ENCODE results near the gene TACO1. TPM values are rescaled to one million over a fixed set of nuclear protein-coding genes. Genes with fewer than 3 reads are reported as not detected.

The TACO1 gene
- total RNA-seq, 2 experiments from 2014 or later: 22.9 to 24.5 TPM

- POLR2A ChIA-PET: interaction anchor here (1.1 kb wide), 1 partner anchor 70 kb away, joined by 3 read pairs; no protein-coding TSS in a partner anchor
- CTCF ChIA-PET: no interaction called here
- no peak for ATAC-seq
Observed at GRCh38 chr17:63641692-63642448, 41.2 kb downstream of the TACO1 start.

GRCh38 chr17:63644846-63645245, 44.2 kb downstream of the TACO1 start:
- H3K27me3 Mint-ChIP-seq (ENCODE audit: low read depth): no peaks in the 10 kb centered on the region
- ChIA-PET CTCF (no interaction called here), POLR2A (no interaction called here)
- ATAC-seq: no peak
- H3K4me3 Mint-ChIP-seq: no peak overlapping the region
- no peak for DNase-seq
- H3K9me3 Mint-ChIP-seq (ENCODE audit: insufficient read depth): no peaks in the 10 kb centered on the region
- peaks cover 33% of the 10 kb centered on the region for H3K36me3 Mint-ChIP-seq (ENCODE audit: low read depth)
- H3K27ac Mint-ChIP-seq: no peak overlapping the region
- H3K4me1 Mint-ChIP-seq (ENCODE audit: low read depth): peaks cover 9% of the 10 kb centered on the region

More at GRCh38 chr17:63641692-63642448, 41.2 kb downstream of the TACO1 start:
- Mint-ChIP-seq H3K4me3 (no peak overlapping the region), H3K27me3 (ENCODE audit: low read depth) (no peaks in the 10 kb centered on the region), H3K27ac (no peak overlapping the region), H3K36me3 (ENCODE audit: low read depth) (peaks cover 18% of the 10 kb centered on the region), H3K9me3 (ENCODE audit: insufficient read depth) (no peaks in the 10 kb centered on the region), H3K4me1 (ENCODE audit: low read depth) (peaks cover 6% of the 10 kb centered on the region)
- no peak for DNase-seq

- Mint-ChIP-seq H3K27me3 (ENCODE audit: low read depth) (no peaks in the 10 kb centered on the region), H3K9me3 (ENCODE audit: insufficient read depth) (no peaks in the 10 kb centered on the region), H3K4me3 (no peak overlapping the region), H3K36me3 (ENCODE audit: low read depth) (peaks cover 34% of the 10 kb centered on the region), H3K27ac (no peak overlapping the region), H3K4me1 (ENCODE audit: low read depth) (peaks cover 16% of the 10 kb centered on the region)
- POLR2A ChIA-PET: interaction anchor here (0.5 kb wide), 1 partner anchor 16 kb away, joined by 3 read pairs; no protein-coding TSS in a partner anchor
- DNase-seq (no peak), ATAC-seq (no peak)
- CTCF ChIA-PET: interaction anchor here (0.9 to 1.6 kb wide), 3 partner anchors 15 to 220 kb away, joined by 3 to 4 read pairs (median 3); no protein-coding TSS in a partner anchor
Observed at GRCh38 chr17:63645775-63646487, 45.2 kb downstream of the TACO1 start.

GRCh38 chr17:63646488-63646806, 45.8 kb downstream of the TACO1 start:
- H3K27me3 Mint-ChIP-seq (ENCODE audit: low read depth): no peaks in the 10 kb centered on the region
- H3K4me1 Mint-ChIP-seq (ENCODE audit: low read depth): peaks cover 16% of the 10 kb centered on the region
- ChIA-PET CTCF (interaction anchor here (1.6 kb wide), 1 partner anchor 221 kb away, joined by 4 read pairs; no protein-coding TSS in a partner anchor), POLR2A (interaction anchor here (0.5 kb wide), 1 partner anchor 16 kb away, joined by 3 read pairs; no protein-coding TSS in a partner anchor)
- no peak for DNase-seq
- no peaks in the 10 kb centered on the region for H3K9me3 Mint-ChIP-seq (ENCODE audit: insufficient read depth)
- ATAC-seq: no peak
- peaks cover 34% of the 10 kb centered on the region for H3K36me3 Mint-ChIP-seq (ENCODE audit: low read depth)
- no peak overlapping the region for H3K4me3 Mint-ChIP-seq
- no peak overlapping the region for H3K27ac Mint-ChIP-seq

- Mint-ChIP-seq H3K4me1 (ENCODE audit: low read depth) (peaks cover 16% of the 10 kb centered on the region), H3K27ac (no peak overlapping the region), H3K4me3 (no peak overlapping the region), H3K27me3 (ENCODE audit: low read depth) (no peaks in the 10 kb centered on the region), H3K36me3 (ENCODE audit: low read depth) (peaks cover 34% of the 10 kb centered on the region), H3K9me3 (ENCODE audit: insufficient read depth) (no peaks in the 10 kb centered on the region)
- ChIA-PET CTCF (interaction anchor here (1.6 kb wide), 1 partner anchor 221 kb away, joined by 4 read pairs; no protein-coding TSS in a partner anchor), POLR2A (no interaction called here)
- ATAC-seq (no peak), DNase-seq (no peak)
Observed at GRCh38 chr17:63647065-63647725, 46.5 kb downstream of the TACO1 start.

GRCh38 chr17:63647936-63648335, 47.2 kb downstream of the TACO1 start:
- ChIA-PET CTCF (interaction anchor here (1.6 kb wide), 1 partner anchor 222 kb away, joined by 4 read pairs; no protein-coding TSS in a partner anchor), POLR2A (no interaction called here)
- H3K27ac Mint-ChIP-seq: no peak overlapping the region
- H3K4me3 Mint-ChIP-seq: no peak overlapping the region
- ATAC-seq (no peak), DNase-seq (no peak)
- peaks cover 16% of the 10 kb centered on the region for H3K4me1 Mint-ChIP-seq (ENCODE audit: low read depth)
- no peaks in the 10 kb centered on the region for H3K9me3 Mint-ChIP-seq (ENCODE audit: insufficient read depth)
- peaks cover 34% of the 10 kb centered on the region for H3K36me3 Mint-ChIP-seq (ENCODE audit: low read depth)
- H3K27me3 Mint-ChIP-seq (ENCODE audit: low read depth): no peaks in the 10 kb centered on the region

- CTCF ChIA-PET: no interaction called here
- Mint-ChIP-seq H3K4me1 (ENCODE audit: low read depth) (peaks cover 16% of the 10 kb centered on the region), H3K4me3 (no peak overlapping the region), H3K9me3 (ENCODE audit: insufficient read depth) (no peaks in the 10 kb centered on the region), H3K27ac (no peak overlapping the region), H3K27me3 (ENCODE audit: low read depth) (no peaks in the 10 kb centered on the region), H3K36me3 (ENCODE audit: low read depth) (peaks cover 40% of the 10 kb centered on the region)
- ATAC-seq (no peak), DNase-seq (no peak)
- POLR2A ChIA-PET: no interaction called here
Observed at GRCh38 chr17:63649813-63650212, 49.1 kb downstream of the TACO1 start.

- Mint-ChIP-seq H3K27me3 (ENCODE audit: low read depth) (no peaks in the 10 kb centered on the region), H3K4me1 (ENCODE audit: low read depth) (peaks cover 16% of the 10 kb centered on the region), H3K27ac (no peak overlapping the region), H3K4me3 (no peak overlapping the region), H3K36me3 (ENCODE audit: low read depth) (peaks cover 26% of the 10 kb centered on the region), H3K9me3 (ENCODE audit: insufficient read depth) (no peaks in the 10 kb centered on the region)
- CTCF ChIA-PET: no interaction called here
- POLR2A ChIA-PET: no interaction called here
- no peak for ATAC-seq
- DNase-seq: no peak
Observed at GRCh38 chr17:63652106-63652505, 51.4 kb downstream of the TACO1 start.

GRCh38 chr17:63653050-63653449, 52.4 kb downstream of the TACO1 start:
- Mint-ChIP-seq H3K36me3 (ENCODE audit: low read depth) (peaks cover 28% of the 10 kb centered on the region), H3K27ac (no peak overlapping the region), H3K9me3 (ENCODE audit: insufficient read depth) (no peaks in the 10 kb centered on the region), H3K4me3 (no peak overlapping the region), H3K4me1 (ENCODE audit: low read depth) (peaks cover 16% of the 10 kb centered on the region), H3K27me3 (ENCODE audit: low read depth) (no peaks in the 10 kb centered on the region)
- ChIA-PET CTCF (no interaction called here), POLR2A (no interaction called here)
- no peak for DNase-seq
- ATAC-seq: no peak

GRCh38 chr17:63657786-63658185, 57.1 kb downstream of the TACO1 start:
- Mint-ChIP-seq H3K9me3 (ENCODE audit: insufficient read depth) (no peaks in the 10 kb centered on the region), H3K27ac (no peak overlapping the region), H3K27me3 (ENCODE audit: low read depth) (no peaks in the 10 kb centered on the region), H3K4me1 (ENCODE audit: low read depth) (no peaks in the 10 kb centered on the region), H3K36me3 (ENCODE audit: low read depth) (peaks cover 27% of the 10 kb centered on the region), H3K4me3 (no peak overlapping the region)
- ATAC-seq: no peak
- POLR2A ChIA-PET: no interaction called here
- CTCF ChIA-PET: no interaction called here
- DNase-seq: no peak

Measured in activated CD8-positive, alpha-beta T cell treated with anti-CD3 and anti-CD28 coated beads, Interleukin-2, amount 10 ng/mL, durations not matched to agents 7 days and 5 days (primary cell).